ENCODE measurements around the gene GSK3B. TPM values are rescaled to one million over a fixed set of nuclear protein-coding genes. Genes with fewer than 3 reads are reported as not detected.

Gene GSK3B
- total RNA-seq, 1 experiment from 2014 or later = 56.5 TPM

DNA sequence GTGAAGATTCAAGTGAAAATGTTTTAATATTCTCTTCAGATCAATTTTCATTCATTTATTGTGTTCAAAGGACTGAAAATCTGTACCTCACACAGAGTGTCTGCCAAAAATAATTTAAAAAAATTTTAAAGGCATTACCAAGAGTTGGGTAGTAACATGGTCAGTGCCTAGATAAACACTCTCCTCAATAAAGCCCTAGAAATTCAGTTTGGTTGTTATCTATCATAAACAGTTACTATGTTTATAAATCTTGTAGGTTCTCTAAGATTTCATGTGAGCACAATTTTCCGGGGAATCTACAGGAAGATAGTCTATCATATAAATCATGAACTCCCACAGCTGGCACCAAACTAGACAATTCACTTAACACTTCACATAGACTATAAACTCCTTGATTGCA, 128.6 kb downstream of the GSK3B start:
- H3K27ac Mint-ChIP-seq = no peak overlapping the region
- Histone ChIP-seq H4K91ac (ENCODE audit: insufficient read length, low read depth, low read length) (no peak overlapping the region), H3K27me3 (ENCODE audit: insufficient read depth, low read length) (no peaks in the 10 kb centered on the region), H2BK15ac (ENCODE audit: low read depth, low read length) (no peak overlapping the region), H2AFZ (ENCODE audit: low read length) (no peak overlapping the region), H3K23ac (ENCODE audit: insufficient read length, low read depth, low read length) (no peak overlapping the region), H2AK5ac (ENCODE audit: insufficient read length, low read length) (no peak overlapping the region), H3T11ph (ENCODE audit: low read length) (no peak overlapping the region), H3K18ac (ENCODE audit: insufficient read length, low read depth, low read length) (no peak overlapping the region), H3K14ac (ENCODE audit: insufficient read depth, low read length) (no peak overlapping the region), H3K79me2 (ENCODE audit: insufficient read depth, low read length) (peaks cover 4% of the 10 kb centered on the region; the same call in 1 of the 2 replicates), H3K4me1 (ENCODE audit: insufficient read depth, low read length) (no peaks in the 10 kb centered on the region), H4K8ac (replicated peaks; ENCODE audit: insufficient read length, low read depth, low read length) (no peak overlapping the region), H2BK12ac (ENCODE audit: insufficient read length, low read depth, low read length) (no peak overlapping the region), H2BK5ac (ENCODE audit: insufficient read length, low read length) (no peak overlapping the region), H3K79me1 (ENCODE audit: insufficient read depth, low read depth, low read length, poor library complexity, severe bottlenecking) (peaks cover 4% of the 10 kb centered on the region), H4K5ac (ENCODE audit: insufficient read length, low read depth, low read length) (no peak overlapping the region), H3K23me2 (ENCODE audit: insufficient read length, low read depth, low read length, poor library complexity, severe bottlenecking) (no peaks in the 10 kb centered on the region), H2BK120ac (ENCODE audit: low read depth, low read length, poor library complexity, severe bottlenecking) (no peak overlapping the region), H3K9ac (ENCODE audit: extremely low read depth, insufficient read length, low read length) (no peak overlapping the region), H3K4ac (ENCODE audit: low read depth, low read length) (no peak overlapping the region), H3K56ac (ENCODE audit: insufficient read length, low read depth, low read length) (no peak overlapping the region), H4K20me1 (ENCODE audit: control insufficient read depth, insufficient read depth, insufficient read length) (no peaks in the 10 kb centered on the region), H3K4me2 (ENCODE audit: insufficient read depth, insufficient read length, low read length) (no peak overlapping the region), H3K27ac (ENCODE audit: insufficient read length, low read depth, low read length) (no peak overlapping the region), H3K9me3 (ENCODE audit: control insufficient read depth, low read depth, low read length) (no peaks in the 10 kb centered on the region), H2BK20ac (ENCODE audit: low read depth, low read length, poor library complexity, severe bottlenecking) (no peak overlapping the region)
- DNase-seq = no peak
- H3K4me3 Mint-ChIP-seq = no peak overlapping the region
- peaks cover 0 to 3% of the 10 kb centered on the region in 2 experiments; a peak in 2 of 5 replicates for H3K9me3 Mint-ChIP-seq
- no peaks in the 10 kb centered on the region; the same call in 1 of the 2 replicates for H3K27me3 Mint-ChIP-seq (ENCODE audit: low read depth)
- H3K4me1 Mint-ChIP-seq = 0 out of 4 replicates have a peak, but pooled peaks cover 0 to 4% of the 10 kb centered on the region in 2 experiments
- peaks cover 4 to 5% (median 4%) of the 10 kb centered on the region in 3 experiments; a peak in 6 of 7 replicates for H3K36me3 Mint-ChIP-seq (ENCODE audit: insufficient read depth in 1 of 3, low read depth in 3 of 3)
- TF ChIP-seq CTCF (conservative IDR thresholded peaks at IDR 0.05) = no peak
- no CpG with 5 or more reads among the region's 1 CpG for WGBS (ENCODE audit: extremely low coverage, insufficient read length, low lambda C conversion rate)
